ENCODE data around the gene MAN2B1. TPM values are rescaled to one million over a fixed set of nuclear protein-coding genes. Genes with fewer than 3 reads are reported as not detected.
"Not testable (repeated sequence)": the region's sequence is repeated elsewhere in the genome, so short reads cannot be mapped to it uniquely, and the experiment has no call there.

Gene MAN2B1
- total RNA-seq, 1 donor from 2014 or later, result 35.8 TPM

GRCh38 chr19:12712077-12712476, 45.5 kb upstream of the MAN2B1 start:
- peaks cover 30% of the 10 kb centered on the region for H3F3A ChIP-seq (ENCODE audit: low read depth)
- not testable (repeated sequence) for H3K4me3 Mint-ChIP-seq; H3K4me1 ChIP-seq; H3K4me2 ChIP-seq; H3K9me3 ChIP-seq (ENCODE audit: low read depth); H3K9ac ChIP-seq; H3K27me3 Mint-ChIP-seq (ENCODE audit: insufficient read depth, low read depth); H3K4me1 Mint-ChIP-seq; DNase-seq (ENCODE audit: low spot score); H3K27ac ChIP-seq; H2AFZ ChIP-seq (replicated peaks); H3K27me3 ChIP-seq; H3K27ac Mint-ChIP-seq; H3K4me3 ChIP-seq; H4K20me1 ChIP-seq (ENCODE audit: low read depth); H3K9me3 Mint-ChIP-seq; H3K36me3 ChIP-seq
- peaks cover 36% of the 10 kb centered on the region for H3K36me3 Mint-ChIP-seq
- peaks cover 15% of the 10 kb centered on the region for H3K79me2 ChIP-seq (ENCODE audit: low read depth)
- TF ChIP-seq, protein P1, sequence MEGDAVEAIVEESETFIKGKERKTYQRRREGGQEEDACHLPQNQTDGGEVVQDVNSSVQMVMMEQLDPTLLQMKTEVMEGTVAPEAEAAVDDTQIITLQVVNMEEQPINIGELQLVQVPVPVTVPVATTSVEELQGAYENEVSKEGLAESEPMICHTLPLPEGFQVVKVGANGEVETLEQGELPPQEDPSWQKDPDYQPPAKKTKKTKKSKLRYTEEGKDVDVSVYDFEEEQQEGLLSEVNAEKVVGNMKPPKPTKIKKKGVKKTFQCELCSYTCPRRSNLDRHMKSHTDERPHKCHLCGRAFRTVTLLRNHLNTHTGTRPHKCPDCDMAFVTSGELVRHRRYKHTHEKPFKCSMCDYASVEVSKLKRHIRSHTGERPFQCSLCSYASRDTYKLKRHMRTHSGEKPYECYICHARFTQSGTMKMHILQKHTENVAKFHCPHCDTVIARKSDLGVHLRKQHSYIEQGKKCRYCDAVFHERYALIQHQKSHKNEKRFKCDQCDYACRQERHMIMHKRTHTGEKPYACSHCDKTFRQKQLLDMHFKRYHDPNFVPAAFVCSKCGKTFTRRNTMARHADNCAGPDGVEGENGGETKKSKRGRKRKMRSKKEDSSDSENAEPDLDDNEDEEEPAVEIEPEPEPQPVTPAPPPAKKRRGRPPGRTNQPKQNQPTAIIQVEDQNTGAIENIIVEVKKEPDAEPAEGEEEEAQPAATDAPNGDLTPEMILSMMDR (IDR thresholded peaks at IDR 0.05), result peak; percentile 44

GRCh38 chr19:12711187-12711586, 44.6 kb upstream of the MAN2B1 start:
- H4K20me1 ChIP-seq (ENCODE audit: low read depth), result peaks cover 4% of the 10 kb centered on the region
- H2AFZ ChIP-seq (replicated peaks), result no peak overlapping the region
- H3K4me2 ChIP-seq, result no peak overlapping the region
- H3K4me3 ChIP-seq, result no peak overlapping the region
- Mint-ChIP-seq H3K36me3 (peaks cover 33% of the 10 kb centered on the region), H3K9me3 (no peaks in the 10 kb centered on the region), H3K4me1 (no peaks in the 10 kb centered on the region), H3K27me3 (ENCODE audit: insufficient read depth, low read depth) (no peaks in the 10 kb centered on the region), H3K27ac (no peak overlapping the region), H3K4me3 (peak overlapping the region; percentile 21)
- H3K79me2 ChIP-seq (ENCODE audit: low read depth), result peaks cover 6% of the 10 kb centered on the region
- H3K4me1 ChIP-seq, result no peaks in the 10 kb centered on the region
- TF ChIP-seq EZH2phosphoT487 (IDR thresholded peaks at IDR 0.05), result no peak
- TF ChIP-seq, protein P1 (IDR thresholded peaks at IDR 0.05), result no peak
- no peak for TF ChIP-seq EZH2 (IDR thresholded peaks at IDR 0.05)
- H3K27ac ChIP-seq, result no peak overlapping the region
- H3K9ac ChIP-seq, result no peak overlapping the region
- no peak for DNase-seq (ENCODE audit: low spot score)
- no peaks in the 10 kb centered on the region for H3K9me3 ChIP-seq (ENCODE audit: low read depth)
- peaks cover 29% of the 10 kb centered on the region for H3F3A ChIP-seq (ENCODE audit: low read depth)
- H3K36me3 ChIP-seq, result peaks cover 4% of the 10 kb centered on the region
- H3K27me3 ChIP-seq, result no peaks in the 10 kb centered on the region

GRCh38 chr19:12708641-12709040, 42.1 kb upstream of the MAN2B1 start:
- Mint-ChIP-seq H3K27me3 (ENCODE audit: insufficient read depth, low read depth) (no peaks in the 10 kb centered on the region), H3K4me1 (no peaks in the 10 kb centered on the region), H3K9me3 (no peaks in the 10 kb centered on the region), H3K4me3 (no peak overlapping the region), H3K27ac (no peak overlapping the region), H3K36me3 (peaks cover 29% of the 10 kb centered on the region)
- Histone ChIP-seq H3K9me3 (ENCODE audit: low read depth) (no peaks in the 10 kb centered on the region), H3K4me2 (no peak overlapping the region), H3K36me3 (peaks cover 4% of the 10 kb centered on the region), H3K9ac (no peak overlapping the region), H3K27me3 (no peaks in the 10 kb centered on the region), H3K79me2 (ENCODE audit: low read depth) (no peaks in the 10 kb centered on the region), H3K27ac (no peak overlapping the region), H2AFZ (replicated peaks) (no peak overlapping the region), H3K4me1 (no peaks in the 10 kb centered on the region), H3F3A (ENCODE audit: low read depth) (peaks cover 32% of the 10 kb centered on the region), H4K20me1 (ENCODE audit: low read depth) (no peaks in the 10 kb centered on the region), H3K4me3 (no peak overlapping the region)
- TF ChIP-seq, protein P1 (IDR thresholded peaks at IDR 0.05), result no peak
- TF ChIP-seq EZH2phosphoT487 (IDR thresholded peaks at IDR 0.05), result no peak
- no peak for TF ChIP-seq EZH2 (IDR thresholded peaks at IDR 0.05)
- DNase-seq (ENCODE audit: low spot score), result no peak

DNA sequence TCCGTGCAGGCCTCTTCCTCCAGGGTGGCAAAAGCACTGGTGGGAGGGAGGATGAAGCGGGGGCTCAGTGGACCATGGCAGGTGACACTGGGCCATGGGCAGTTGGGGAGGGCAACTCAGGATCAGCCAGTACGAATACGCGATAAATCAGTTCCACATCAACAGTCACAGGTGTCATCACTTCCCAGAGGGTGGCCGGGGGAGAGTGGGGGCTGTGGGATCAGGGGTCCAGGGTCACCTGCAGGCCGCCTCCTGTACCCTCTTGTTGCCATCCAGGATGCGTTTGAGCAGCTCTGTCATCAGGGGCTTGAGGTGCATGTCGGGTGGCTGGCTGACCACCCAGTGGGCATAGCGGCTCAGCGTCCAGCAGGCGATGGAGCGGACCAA, 39.8 kb upstream of the MAN2B1 start:
- H3K9me3 ChIP-seq (ENCODE audit: low read depth), result no peaks in the 10 kb centered on the region
- H3K36me3 ChIP-seq, result peaks cover 4% of the 10 kb centered on the region
- H3K4me1 ChIP-seq, result peaks cover 10% of the 10 kb centered on the region
- Mint-ChIP-seq H3K4me1 (peaks cover 5% of the 10 kb centered on the region), H3K27ac (no peak overlapping the region), H3K4me3 (no peak overlapping the region), H3K9me3 (no peaks in the 10 kb centered on the region), H3K36me3 (peaks cover 22% of the 10 kb centered on the region), H3K27me3 (ENCODE audit: insufficient read depth, low read depth) (no peaks in the 10 kb centered on the region)
- TF ChIP-seq EZH2 (IDR thresholded peaks at IDR 0.05), result no peak
- TF ChIP-seq EZH2phosphoT487 (IDR thresholded peaks at IDR 0.05), result no peak
- TF ChIP-seq, protein P1 (IDR thresholded peaks at IDR 0.05), result no peak
- H2AFZ ChIP-seq (replicated peaks), result no peak overlapping the region
- no peak overlapping the region for H3K27ac ChIP-seq
- no peak overlapping the region for H3K9ac ChIP-seq
- no peaks in the 10 kb centered on the region for H4K20me1 ChIP-seq (ENCODE audit: low read depth)
- H3F3A ChIP-seq (ENCODE audit: low read depth), result peaks cover 33% of the 10 kb centered on the region
- H3K27me3 ChIP-seq, result no peaks in the 10 kb centered on the region
- H3K79me2 ChIP-seq (ENCODE audit: low read depth), result peaks cover 6% of the 10 kb centered on the region
- no peak overlapping the region for H3K4me3 ChIP-seq
- no peak for DNase-seq (ENCODE audit: low spot score)
- no peak overlapping the region for H3K4me2 ChIP-seq
